ENCODE results near the gene PHF5A.

DNA sequence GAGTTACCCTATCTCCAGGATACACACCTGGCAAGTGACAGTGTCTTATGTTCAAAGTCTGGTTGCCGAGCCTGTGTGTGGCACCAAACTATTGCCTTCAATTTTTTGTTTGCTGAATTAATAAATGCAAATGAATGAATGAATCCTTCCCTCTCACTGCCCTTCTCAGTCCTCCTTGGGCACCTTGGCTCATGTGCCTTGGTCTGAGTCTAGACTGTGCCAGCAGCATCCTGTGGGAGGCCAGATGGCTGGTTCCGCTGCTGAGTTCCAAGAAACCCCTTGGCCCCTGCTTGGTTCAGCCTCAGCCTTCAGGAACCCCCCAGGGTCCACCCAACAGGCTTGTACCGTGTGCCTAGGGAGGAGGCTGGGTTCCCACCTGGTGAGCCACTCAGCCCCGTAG lies 52.9 kb downstream of the PHF5A start:
- TF ChIP-seq, protein P1, sequence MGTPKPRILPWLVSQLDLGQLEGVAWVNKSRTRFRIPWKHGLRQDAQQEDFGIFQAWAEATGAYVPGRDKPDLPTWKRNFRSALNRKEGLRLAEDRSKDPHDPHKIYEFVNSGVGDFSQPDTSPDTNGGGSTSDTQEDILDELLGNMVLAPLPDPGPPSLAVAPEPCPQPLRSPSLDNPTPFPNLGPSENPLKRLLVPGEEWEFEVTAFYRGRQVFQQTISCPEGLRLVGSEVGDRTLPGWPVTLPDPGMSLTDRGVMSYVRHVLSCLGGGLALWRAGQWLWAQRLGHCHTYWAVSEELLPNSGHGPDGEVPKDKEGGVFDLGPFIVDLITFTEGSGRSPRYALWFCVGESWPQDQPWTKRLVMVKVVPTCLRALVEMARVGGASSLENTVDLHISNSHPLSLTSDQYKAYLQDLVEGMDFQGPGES (IDR thresholded peaks at IDR 0.05; ENCODE audit: low read depth, low read length), result no peak
- TF ChIP-seq, protein P2, sequence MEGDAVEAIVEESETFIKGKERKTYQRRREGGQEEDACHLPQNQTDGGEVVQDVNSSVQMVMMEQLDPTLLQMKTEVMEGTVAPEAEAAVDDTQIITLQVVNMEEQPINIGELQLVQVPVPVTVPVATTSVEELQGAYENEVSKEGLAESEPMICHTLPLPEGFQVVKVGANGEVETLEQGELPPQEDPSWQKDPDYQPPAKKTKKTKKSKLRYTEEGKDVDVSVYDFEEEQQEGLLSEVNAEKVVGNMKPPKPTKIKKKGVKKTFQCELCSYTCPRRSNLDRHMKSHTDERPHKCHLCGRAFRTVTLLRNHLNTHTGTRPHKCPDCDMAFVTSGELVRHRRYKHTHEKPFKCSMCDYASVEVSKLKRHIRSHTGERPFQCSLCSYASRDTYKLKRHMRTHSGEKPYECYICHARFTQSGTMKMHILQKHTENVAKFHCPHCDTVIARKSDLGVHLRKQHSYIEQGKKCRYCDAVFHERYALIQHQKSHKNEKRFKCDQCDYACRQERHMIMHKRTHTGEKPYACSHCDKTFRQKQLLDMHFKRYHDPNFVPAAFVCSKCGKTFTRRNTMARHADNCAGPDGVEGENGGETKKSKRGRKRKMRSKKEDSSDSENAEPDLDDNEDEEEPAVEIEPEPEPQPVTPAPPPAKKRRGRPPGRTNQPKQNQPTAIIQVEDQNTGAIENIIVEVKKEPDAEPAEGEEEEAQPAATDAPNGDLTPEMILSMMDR (IDR thresholded peaks at IDR 0.05), result no peak
- TF ChIP-seq NFIC (IDR thresholded peaks at IDR 0.05; ENCODE audit: borderline replicate concordance), result no peak
